HEK293 (cell line): ENCODE results near the gene ZC3H4.

Experiments used
- FEZF1 ChIP-seq: fragments of 450-650 bp; formaldehyde crosslinking; IDR thresholded peaks from 2 replicates; pipeline ENCODE4 v1.5.1; 2016; ENCODE audit warnings: missing biosample characterization, missing genetic modification characterization
- TRIM28 ChIP-seq: IDR thresholded peaks from 2 replicates; pipeline ENCODE4 v1.6.1; 2011; ENCODE audit warnings: low read length, control low read depth, borderline replicate concordance
- ZNF121 ChIP-seq: fragments of 450-650 bp; formaldehyde crosslinking; IDR thresholded peaks from 2 replicates; pipeline ENCODE4 v1.5.1; 2016; ENCODE audit warnings: missing biosample characterization, missing genetic modification characterization
- ZNF146 ChIP-seq: fragments of 450-650 bp; formaldehyde crosslinking; IDR thresholded peaks from 2 replicates; pipeline ENCODE4 v1.5.1; 2016; ENCODE audit warnings: missing biosample characterization, missing genetic modification characterization
- ZNF549 ChIP-seq: fragments of 450-650 bp; IDR thresholded peaks from 2 replicates; pipeline ENCODE4 v1.5.1; 2018; ENCODE audit warnings: missing biosample characterization, missing genetic modification characterization, mild to moderate bottlenecking, inconsistent platforms, moderate library complexity
- ZNF558 ChIP-seq: fragments of 450-650 bp; formaldehyde crosslinking; IDR thresholded peaks from 2 replicates; pipeline ENCODE4 v1.5.1; 2016; ENCODE audit warnings: missing biosample characterization, missing genetic modification characterization
- TF ChIP-seq, protein P1 (sequence below): fragments of 450-650 bp; formaldehyde crosslinking; IDR thresholded peaks from 2 replicates; pipeline ENCODE4 v1.5.1; 2016; ENCODE audit warnings: missing biosample characterization, missing genetic modification characterization
- TF ChIP-seq, protein P2 (sequence below): fragments of 450-650 bp; formaldehyde crosslinking; IDR thresholded peaks from 2 replicates; pipeline ENCODE4 v1.5.1; 2016; ENCODE audit warnings: missing biosample characterization, missing genetic modification characterization
- TF ChIP-seq, protein P3 (sequence below): fragments of 450-650 bp; formaldehyde crosslinking; IDR thresholded peaks from 2 replicates; pipeline ENCODE4 v1.5.1; 2016; ENCODE audit warnings: missing biosample characterization, missing genetic modification characterization, borderline replicate concordance
- TF ChIP-seq, protein P4 (sequence below): fragments of 450-650 bp; formaldehyde crosslinking; IDR thresholded peaks from 2 replicates; pipeline ENCODE4 v1.5.1; 2016; ENCODE audit warnings: missing biosample characterization, missing genetic modification characterization, borderline replicate concordance

DNA sequence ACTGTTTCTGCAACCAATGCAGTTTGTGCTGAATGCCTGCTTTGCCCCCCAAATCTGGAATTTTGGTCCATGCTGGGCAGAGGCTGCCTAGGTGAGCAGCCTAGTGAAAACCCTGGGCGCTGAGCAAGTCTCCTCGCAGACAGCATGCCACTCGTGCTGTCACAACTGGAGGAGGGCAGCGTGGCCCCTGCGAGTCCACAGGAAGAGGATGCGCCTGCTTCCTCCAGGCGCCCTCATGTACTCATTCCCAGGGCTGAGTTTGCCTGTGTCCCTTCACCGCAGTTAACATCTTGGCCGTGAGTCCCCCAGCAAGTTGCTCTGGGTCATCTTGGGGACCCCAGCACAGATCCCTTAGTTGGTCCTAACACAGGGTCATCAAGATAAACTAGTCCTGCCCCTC, 39.0 kb downstream of the ZC3H4 start:
- TF ChIP-seq, protein P1, sequence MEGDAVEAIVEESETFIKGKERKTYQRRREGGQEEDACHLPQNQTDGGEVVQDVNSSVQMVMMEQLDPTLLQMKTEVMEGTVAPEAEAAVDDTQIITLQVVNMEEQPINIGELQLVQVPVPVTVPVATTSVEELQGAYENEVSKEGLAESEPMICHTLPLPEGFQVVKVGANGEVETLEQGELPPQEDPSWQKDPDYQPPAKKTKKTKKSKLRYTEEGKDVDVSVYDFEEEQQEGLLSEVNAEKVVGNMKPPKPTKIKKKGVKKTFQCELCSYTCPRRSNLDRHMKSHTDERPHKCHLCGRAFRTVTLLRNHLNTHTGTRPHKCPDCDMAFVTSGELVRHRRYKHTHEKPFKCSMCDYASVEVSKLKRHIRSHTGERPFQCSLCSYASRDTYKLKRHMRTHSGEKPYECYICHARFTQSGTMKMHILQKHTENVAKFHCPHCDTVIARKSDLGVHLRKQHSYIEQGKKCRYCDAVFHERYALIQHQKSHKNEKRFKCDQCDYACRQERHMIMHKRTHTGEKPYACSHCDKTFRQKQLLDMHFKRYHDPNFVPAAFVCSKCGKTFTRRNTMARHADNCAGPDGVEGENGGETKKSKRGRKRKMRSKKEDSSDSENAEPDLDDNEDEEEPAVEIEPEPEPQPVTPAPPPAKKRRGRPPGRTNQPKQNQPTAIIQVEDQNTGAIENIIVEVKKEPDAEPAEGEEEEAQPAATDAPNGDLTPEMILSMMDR (tag by site-specific recombination), result no peak
- TF ChIP-seq TRIM28 (no peak), ZNF121 (tag by site-specific recombination) (no peak), ZNF549 (tag by site-specific recombination) (no peak), ZNF146 (tag by site-specific recombination) (no peak), ZNF558 (tag by site-specific recombination) (no peak), FEZF1 (tag by site-specific recombination) (no peak)
- TF ChIP-seq, protein P2, sequence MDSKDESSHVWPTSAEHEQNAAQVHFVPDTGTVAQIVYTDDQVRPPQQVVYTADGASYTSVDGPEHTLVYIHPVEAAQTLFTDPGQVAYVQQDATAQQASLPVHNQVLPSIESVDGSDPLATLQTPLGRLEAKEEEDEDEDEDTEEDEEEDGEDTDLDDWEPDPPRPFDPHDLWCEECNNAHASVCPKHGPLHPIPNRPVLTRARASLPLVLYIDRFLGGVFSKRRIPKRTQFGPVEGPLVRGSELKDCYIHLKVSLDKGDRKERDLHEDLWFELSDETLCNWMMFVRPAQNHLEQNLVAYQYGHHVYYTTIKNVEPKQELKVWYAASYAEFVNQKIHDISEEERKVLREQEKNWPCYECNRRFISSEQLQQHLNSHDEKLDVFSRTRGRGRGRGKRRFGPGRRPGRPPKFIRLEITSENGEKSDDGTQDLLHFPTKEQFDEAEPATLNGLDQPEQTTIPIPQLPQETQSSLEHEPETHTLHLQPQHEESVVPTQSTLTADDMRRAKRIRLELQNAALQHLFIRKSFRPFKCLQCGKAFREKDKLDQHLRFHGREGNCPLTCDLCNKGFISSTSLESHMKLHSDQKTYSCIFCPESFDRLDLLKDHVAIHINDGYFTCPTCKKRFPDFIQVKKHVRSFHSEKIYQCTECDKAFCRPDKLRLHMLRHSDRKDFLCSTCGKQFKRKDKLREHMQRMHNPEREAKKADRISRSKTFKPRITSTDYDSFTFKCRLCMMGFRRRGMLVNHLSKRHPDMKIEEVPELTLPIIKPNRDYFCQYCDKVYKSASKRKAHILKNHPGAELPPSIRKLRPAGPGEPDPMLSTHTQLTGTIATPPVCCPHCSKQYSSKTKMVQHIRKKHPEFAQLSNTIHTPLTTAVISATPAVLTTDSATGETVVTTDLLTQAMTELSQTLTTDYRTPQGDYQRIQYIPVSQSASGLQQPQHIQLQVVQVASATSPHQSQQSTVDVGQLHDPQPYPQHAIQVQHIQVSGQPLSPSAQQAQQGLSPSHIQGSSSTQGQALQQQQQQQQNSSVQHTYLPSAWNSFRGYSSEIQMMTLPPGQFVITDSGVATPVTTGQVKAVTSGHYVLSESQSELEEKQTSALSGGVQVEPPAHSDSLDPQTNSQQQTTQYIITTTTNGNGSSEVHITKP (tag by site-specific recombination), result no peak
- TF ChIP-seq, protein P3, sequence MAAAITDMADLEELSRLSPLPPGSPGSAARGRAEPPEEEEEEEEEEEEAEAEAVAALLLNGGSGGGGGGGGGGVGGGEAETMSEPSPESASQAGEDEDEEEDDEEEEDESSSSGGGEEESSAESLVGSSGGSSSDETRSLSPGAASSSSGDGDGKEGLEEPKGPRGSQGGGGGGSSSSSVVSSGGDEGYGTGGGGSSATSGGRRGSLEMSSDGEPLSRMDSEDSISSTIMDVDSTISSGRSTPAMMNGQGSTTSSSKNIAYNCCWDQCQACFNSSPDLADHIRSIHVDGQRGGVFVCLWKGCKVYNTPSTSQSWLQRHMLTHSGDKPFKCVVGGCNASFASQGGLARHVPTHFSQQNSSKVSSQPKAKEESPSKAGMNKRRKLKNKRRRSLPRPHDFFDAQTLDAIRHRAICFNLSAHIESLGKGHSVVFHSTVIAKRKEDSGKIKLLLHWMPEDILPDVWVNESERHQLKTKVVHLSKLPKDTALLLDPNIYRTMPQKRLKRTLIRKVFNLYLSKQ (tag by site-specific recombination), result no peak
- TF ChIP-seq, protein P4, sequence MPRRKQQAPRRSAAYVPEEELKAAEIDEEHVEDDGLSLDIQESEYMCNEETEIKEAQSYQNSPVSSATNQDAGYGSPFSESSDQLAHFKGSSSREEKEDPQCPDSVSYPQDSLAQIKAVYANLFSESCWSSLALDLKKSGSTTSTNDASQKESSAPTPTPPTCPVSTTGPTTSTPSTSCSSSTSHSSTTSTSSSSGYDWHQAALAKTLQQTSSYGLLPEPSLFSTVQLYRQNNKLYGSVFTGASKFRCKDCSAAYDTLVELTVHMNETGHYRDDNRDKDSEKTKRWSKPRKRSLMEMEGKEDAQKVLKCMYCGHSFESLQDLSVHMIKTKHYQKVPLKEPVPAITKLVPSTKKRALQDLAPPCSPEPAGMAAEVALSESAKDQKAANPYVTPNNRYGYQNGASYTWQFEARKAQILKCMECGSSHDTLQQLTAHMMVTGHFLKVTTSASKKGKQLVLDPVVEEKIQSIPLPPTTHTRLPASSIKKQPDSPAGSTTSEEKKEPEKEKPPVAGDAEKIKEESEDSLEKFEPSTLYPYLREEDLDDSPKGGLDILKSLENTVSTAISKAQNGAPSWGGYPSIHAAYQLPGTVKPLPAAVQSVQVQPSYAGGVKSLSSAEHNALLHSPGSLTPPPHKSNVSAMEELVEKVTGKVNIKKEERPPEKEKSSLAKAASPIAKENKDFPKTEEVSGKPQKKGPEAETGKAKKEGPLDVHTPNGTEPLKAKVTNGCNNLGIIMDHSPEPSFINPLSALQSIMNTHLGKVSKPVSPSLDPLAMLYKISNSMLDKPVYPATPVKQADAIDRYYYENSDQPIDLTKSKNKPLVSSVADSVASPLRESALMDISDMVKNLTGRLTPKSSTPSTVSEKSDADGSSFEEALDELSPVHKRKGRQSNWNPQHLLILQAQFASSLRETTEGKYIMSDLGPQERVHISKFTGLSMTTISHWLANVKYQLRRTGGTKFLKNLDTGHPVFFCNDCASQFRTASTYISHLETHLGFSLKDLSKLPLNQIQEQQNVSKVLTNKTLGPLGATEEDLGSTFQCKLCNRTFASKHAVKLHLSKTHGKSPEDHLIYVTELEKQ (tag by site-specific recombination), result no peak
